NCI-H1048 (cell line): ENCODE results near the gene USP50.
"Not testable (repeated sequence)": the region's sequence is repeated elsewhere in the genome, so short reads cannot be mapped to it uniquely, and the experiment has no call there.

Source experiments
- DNase-seq: peaks from one replicate; lab custom pipeline; 2025; lab: John Stamatoyannopoulos, UW

Gene USP50

DNA sequence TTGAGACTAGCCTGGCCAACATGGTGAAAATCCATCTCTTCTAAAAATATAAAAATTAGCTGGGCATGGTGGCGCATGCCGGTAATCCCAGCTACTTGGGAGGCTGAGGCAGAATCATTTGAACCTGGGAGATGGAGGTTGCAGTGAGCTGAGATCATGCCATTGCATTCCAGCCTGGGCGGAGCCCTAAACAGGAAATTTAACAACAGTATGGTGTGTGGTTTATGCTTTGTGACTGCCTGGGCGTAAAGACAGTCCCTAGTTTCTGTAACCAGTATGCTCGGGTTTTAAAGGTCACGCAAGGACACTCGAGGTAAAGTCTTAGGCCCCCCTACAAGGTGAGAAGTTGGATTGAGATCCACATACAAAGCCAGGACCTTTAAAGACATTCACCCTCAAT lies 43.3 kb downstream of the USP50 start:
- no peak for DNase-seq

GRCh38 chr15:50501815-50502214 lies 44.7 kb downstream of the USP50 start:
- DNase-seq = no peak

- DNase-seq = no peak
Observed at GRCh38 chr15:50500352-50500751, 46.1 kb downstream of the USP50 start.

- no peak for DNase-seq
Observed at GRCh38 chr15:50496692-50497091, 49.8 kb downstream of the USP50 start.

GRCh38 chr15:50494547-50494946 lies 51.9 kb downstream of the USP50 start:
- DNase-seq = not testable (repeated sequence)

DNA sequence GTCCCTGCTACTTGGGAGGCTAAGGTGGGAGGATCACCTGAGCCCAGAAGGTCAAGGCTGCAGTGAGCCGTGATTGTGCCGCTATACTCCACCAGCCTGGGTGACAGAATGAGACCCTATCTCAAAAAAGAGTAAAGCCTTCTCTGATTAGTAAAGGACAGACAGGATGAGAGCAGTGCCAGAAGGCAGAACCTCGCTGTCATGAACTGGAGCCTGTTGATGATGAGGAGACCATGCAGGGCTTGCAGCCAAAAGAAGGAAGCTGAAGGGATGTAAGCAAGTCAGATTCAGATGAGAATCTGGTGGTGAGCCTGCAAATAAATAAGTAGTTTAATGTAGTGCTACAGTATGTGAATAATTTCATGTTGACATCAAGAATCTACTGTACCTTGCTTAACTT lies 52.8 kb downstream of the USP50 start:
- DNase-seq = no peak

- no peak for DNase-seq
Observed at GRCh38 chr15:50487287-50487686, 59.2 kb downstream of the USP50 start.

DNA sequence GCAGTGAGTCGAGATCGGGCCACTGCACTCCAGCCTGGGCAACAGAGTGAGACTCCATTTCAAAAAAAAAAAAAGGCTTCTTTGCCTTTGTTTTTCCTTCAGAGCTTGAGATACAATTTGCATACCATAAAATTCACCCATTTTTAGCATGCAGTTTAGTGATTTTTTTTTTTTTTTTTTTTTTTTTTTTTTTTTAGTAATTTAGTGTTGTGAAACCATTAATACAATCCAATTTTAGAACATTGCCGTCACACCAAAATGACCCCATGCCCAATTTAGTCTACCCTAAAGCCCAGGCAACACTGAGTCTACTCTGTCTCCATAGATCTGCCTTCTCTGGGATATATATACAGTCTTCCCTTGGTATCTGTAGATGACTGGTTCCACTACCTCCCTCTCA lies 61.1 kb downstream of the USP50 start:
- DNase-seq = no peak

GRCh38 chr15:50484781-50485180 lies 61.7 kb downstream of the USP50 start:
- no peak for DNase-seq

DNA sequence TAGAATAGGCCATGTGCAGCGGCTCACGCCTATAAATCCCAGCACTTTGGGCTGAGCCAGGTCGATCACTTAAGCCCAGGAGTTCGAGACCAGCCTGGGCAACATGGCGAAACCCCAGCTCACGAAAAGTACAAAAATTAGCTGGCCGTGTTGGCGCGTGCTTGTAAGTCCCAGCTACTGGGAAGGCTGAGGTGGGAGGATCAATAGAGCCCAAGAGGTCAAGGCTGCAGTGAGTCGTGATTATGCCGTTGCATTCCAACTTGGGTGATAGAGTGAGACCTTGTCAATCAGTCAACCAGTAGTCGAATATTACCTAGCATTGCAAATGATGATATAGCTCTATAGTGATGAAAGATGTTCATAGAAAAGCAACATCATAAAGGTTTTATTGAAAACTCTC lies 70.3 kb downstream of the USP50 start:
- no peak for DNase-seq

GRCh38 chr15:50471072-50471471 lies 75.4 kb downstream of the USP50 start:
- no peak for DNase-seq

GRCh38 chr15:50463423-50464358 lies 82.8 kb downstream of the USP50 start:
- no peak for DNase-seq

- no peak for DNase-seq
Observed at GRCh38 chr15:50458348-50459112, 87.9 kb downstream of the USP50 start.

DNA sequence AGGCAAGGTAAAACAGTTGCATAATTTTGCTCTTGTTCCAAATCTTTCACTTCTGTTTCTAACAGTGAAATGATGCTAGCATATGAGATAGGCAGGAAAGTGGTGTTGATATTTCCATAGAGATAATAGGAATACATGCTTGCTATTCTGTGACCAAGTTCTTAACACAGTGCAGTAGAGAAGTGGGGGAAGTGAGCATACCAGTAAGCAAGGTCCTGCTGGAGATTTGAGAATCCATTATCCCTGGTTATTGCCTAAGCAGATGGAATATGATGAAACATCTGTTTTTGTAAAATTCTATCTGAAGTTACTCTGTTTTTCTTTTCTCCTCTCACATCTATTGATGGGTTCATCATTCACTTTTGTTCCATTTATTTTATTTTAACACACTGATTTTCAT lies 93.5 kb downstream of the USP50 start:
- DNase-seq = no peak
